Natural killer cell treated with Interleukin-12 subunit alpha and Interleukin-12 subunit beta and Interleukin-15 and Interleukin-18, amount 100 ng/mL, for 72 hours (primary cell): ENCODE measurements around the gene GNAQ. TPM values are rescaled to one million over a fixed set of nuclear protein-coding genes. Genes with fewer than 3 reads are reported as not detected.

ENCODE experiments used
- ATAC-seq, 2 donors: fragments of 150-1000 bp; cut with Tn5 transposase in 1 of 2; sonication (Bioruptor Pico), chemical (Tn5 transposase) in 1 of 2; 2 replicates each; pipeline ENCODE4 v1.10.0; 2021
- DNase-seq: peaks from one replicate; pipeline ENCODE4 v3.0.0; 2022; ENCODE audit warnings: low spot score
- H3K27ac Mint-ChIP-seq, 2 donors: 1 replicate in 1 of 2; 2 replicates in 1 of 2; pipeline ENCODE4 v1.8.0; 2022; ENCODE audit warnings: mixed read lengths in 2 of 2, mild to moderate bottlenecking in 1 of 2, moderate library complexity in 1 of 2
- H3K27me3 Mint-ChIP-seq, 2 donors: 1 replicate in 1 of 2; 2 replicates in 1 of 2; pipeline ENCODE4 v1.8.0; 2022; ENCODE audit warnings: mixed read lengths in 2 of 2
- H3K36me3 Mint-ChIP-seq: one replicate; pipeline ENCODE4 v1.8.0; 2022; ENCODE audit warnings: mixed read lengths
- H3K4me1 Mint-ChIP-seq, 2 donors: 1 replicate in 1 of 2; 2 replicates in 1 of 2; pipeline ENCODE4 v1.8.0; 2022; ENCODE audit warnings: low read depth in 2 of 2, mixed read lengths in 2 of 2, mild to moderate bottlenecking in 1 of 2
- H3K4me3 Mint-ChIP-seq: one replicate; pipeline ENCODE4 v1.8.0; 2022; ENCODE audit warnings: mixed read lengths
- H3K9me3 Mint-ChIP-seq: 2 replicates; pipeline ENCODE4 v1.8.0; 2022; ENCODE audit warnings: mixed read lengths
- total RNA-seq, 2 donors: library from RNA; stranded (reverse); gene quantifications; one replicate each; pipeline ENCODE4 v1.2.3, GENCODE V29; 2022

The GNAQ gene
- total RNA-seq, 2 donors from 2014 or later, result 21.1 to 39.4 TPM

DNA sequence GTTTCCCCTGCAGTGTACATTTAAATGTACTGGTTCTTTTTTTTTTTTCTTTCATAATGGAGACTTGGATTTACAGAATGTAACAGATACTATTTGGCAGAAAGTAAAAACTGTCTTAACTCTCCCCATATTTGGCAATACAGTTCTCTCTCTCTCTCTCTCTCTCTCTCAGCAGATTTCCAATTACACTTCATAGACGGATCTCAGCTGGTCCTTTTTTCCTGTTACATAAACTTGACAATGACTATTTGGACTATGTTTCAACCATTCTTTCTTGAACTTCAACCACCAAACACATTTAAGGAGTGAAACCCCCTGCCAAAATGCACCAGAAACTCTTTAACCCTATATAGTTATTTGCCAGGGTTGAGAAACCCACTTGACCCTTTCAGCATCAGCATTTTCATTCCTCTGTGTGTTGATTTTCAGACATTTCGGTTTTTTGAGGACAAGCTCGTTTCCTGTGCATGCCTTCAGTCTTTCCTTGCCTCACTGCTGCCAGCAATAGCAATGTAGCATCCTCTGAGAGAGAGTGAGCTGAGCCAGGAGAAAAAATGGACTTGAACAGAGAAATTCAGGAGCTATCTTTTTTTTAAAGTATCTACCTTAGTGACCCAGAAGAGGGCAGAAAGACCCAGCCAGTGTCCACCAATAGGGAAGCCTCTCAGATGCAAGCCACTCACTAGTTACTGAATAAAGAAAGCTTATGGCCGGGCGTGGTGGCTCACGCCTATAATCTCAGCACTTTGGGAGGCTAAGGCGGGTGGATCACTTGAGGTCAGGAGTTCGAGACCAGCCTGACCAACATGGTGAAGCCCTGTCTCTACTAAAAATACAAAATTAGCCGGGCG is 357.4 kb downstream of the GNAQ start:
- ATAC-seq, result no peak
- Mint-ChIP-seq H3K4me1 (no peaks in the 10 kb centered on the region), H3K27ac (no peak overlapping the region)

DNA sequence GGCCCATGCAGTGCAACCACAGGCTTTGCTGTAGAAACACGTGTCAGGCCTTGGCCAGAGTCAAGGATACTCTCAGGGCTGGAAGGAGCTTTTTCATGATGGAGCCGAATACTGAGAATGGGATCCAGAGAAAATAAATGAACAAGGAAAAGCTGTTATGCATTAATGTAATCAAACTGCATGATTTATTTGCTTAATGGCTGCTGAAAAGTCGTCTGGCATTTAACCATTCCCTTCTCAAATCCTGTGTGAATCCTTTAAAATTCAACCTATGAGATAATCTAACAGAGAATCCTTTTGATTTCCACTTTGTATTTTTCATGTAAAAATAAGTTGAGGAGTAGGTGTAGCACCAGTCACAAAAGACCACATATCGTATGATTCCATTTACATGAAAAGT is 359.4 kb downstream of the GNAQ start:
- no peaks in the 10 kb centered on the region for H3K9me3 Mint-ChIP-seq
- no peaks in the 10 kb centered on the region for H3K36me3 Mint-ChIP-seq
- H3K4me1 Mint-ChIP-seq, result no peaks in the 10 kb centered on the region
- peaks cover 0 to 19% of the 10 kb centered on the region in 2 donors for H3K27me3 Mint-ChIP-seq
- DNase-seq (no peak), ATAC-seq (no peak)
- H3K27ac Mint-ChIP-seq, result no peak overlapping the region
- no peak overlapping the region for H3K4me3 Mint-ChIP-seq

More for the DNA sequence above, 357.4 kb downstream of the GNAQ start:
- Mint-ChIP-seq H3K4me3 (no peak overlapping the region), H3K36me3 (no peaks in the 10 kb centered on the region), H3K9me3 (no peaks in the 10 kb centered on the region), H3K27me3 (peaks cover 0 to 11% of the 10 kb centered on the region in 2 donors)
- no peak for DNase-seq

GRCh38 chr9:77667151-77667550 is 364.5 kb downstream of the GNAQ start:
- Mint-ChIP-seq H3K27ac (no peak overlapping the region), H3K4me1 (no peaks in the 10 kb centered on the region), H3K36me3 (no peaks in the 10 kb centered on the region), H3K4me3 (no peak overlapping the region), H3K9me3 (no peaks in the 10 kb centered on the region), H3K27me3 (peaks cover 7 to 19% of the 10 kb centered on the region in 2 donors)
- ATAC-seq, result no peak
- no peak for DNase-seq

Other genes starting within 250 kb of the GNAQ start
- gene CEP78, start 204.3 kb upstream of the GNAQ start, total RNA-seq, result 10 to 100 TPM; 39.8 to 56.4 TPM